Neuronal stem cell (in vitro differentiated cells): Measurements from ENCODE around the gene TTC24.

Experiments used
- DNase-seq: peaks from one replicate; pipeline ENCODE4 v3.0.0-alpha.2; 2013; ENCODE audit warnings: low spot score
- H2AFZ ChIP-seq: one replicate; pipeline ENCODE4 v1.6.1; 2013; ENCODE audit warnings: mild to moderate bottlenecking, low read length, inconsistent platforms
- H2AK5ac ChIP-seq: 2 replicates; pipeline ENCODE4 v1.6.1; 2013; ENCODE audit warnings: low read depth, mild to moderate bottlenecking, inconsistent platforms, low read length, moderate library complexity, mixed read lengths
- H2BK120ac ChIP-seq: 2 replicates; pipeline ENCODE4 v1.6.1; 2013; ENCODE audit warnings: low read depth, mild to moderate bottlenecking, inconsistent platforms, low read length, moderate library complexity, mixed read lengths
- H2BK12ac ChIP-seq: one replicate; pipeline ENCODE4 v1.6.1; 2013; ENCODE audit warnings: low read length, inconsistent platforms
- H2BK15ac ChIP-seq: 2 replicates; pipeline ENCODE4 v1.6.1; 2013; ENCODE audit warnings: mild to moderate bottlenecking, low read length, inconsistent platforms, mixed read lengths
- H2BK5ac ChIP-seq: one replicate; pipeline ENCODE4 v1.6.1; 2013; ENCODE audit warnings: inconsistent platforms, mild to moderate bottlenecking, low read length, moderate library complexity
- H3K14ac ChIP-seq: one replicate; pipeline ENCODE4 v1.6.1; 2013; ENCODE audit warnings: low read length, inconsistent platforms
- H3K18ac ChIP-seq: 2 replicates; pipeline ENCODE4 v1.6.1; 2013; ENCODE audit warnings: low read length, inconsistent platforms
- H3K23ac ChIP-seq: 2 replicates; pipeline ENCODE4 v1.6.1; 2013; ENCODE audit warnings: low read depth, mild to moderate bottlenecking, mixed read lengths, low read length, inconsistent platforms; ENCODE audit not compliant: poor library complexity
- H3K27ac ChIP-seq: replicated peaks from 3 replicates; pipeline ENCODE4 v1.5.1; 2013; ENCODE audit warnings: low read length, inconsistent platforms
- H3K27me3 ChIP-seq, 3 experiments: 2 replicates each; pipeline ENCODE4 v1.6.1; 2013; ENCODE audit warnings: low read length in 3 of 3, mild to moderate bottlenecking in 2 of 3, inconsistent platforms in 1 of 3, low read depth in 1 of 3, mixed read lengths in 1 of 3, moderate library complexity in 1 of 3; ENCODE audit not compliant: control insufficient read depth in 3 of 3, insufficient read depth in 3 of 3
- H3K36me3 ChIP-seq, 2 donors: replicated peaks in 1 of 2; 2 replicates each; pipeline ENCODE4 v1.6.1; 2013; ENCODE audit warnings: low read length in 2 of 2; ENCODE audit not compliant: control insufficient read depth in 2 of 2, insufficient read depth in 2 of 2
- H3K4ac ChIP-seq: 2 replicates; pipeline ENCODE4 v1.6.1; 2013; ENCODE audit warnings: inconsistent platforms, mild to moderate bottlenecking, low read length, moderate library complexity
- H3K4me1 ChIP-seq, 2 donors: 1 replicate in 1 of 2; 2 replicates in 1 of 2; pipeline ENCODE4 v1.6.1; 2013; ENCODE audit warnings: low read length in 2 of 2, low read depth in 1 of 2; ENCODE audit not compliant: control insufficient read depth in 2 of 2, insufficient read depth in 1 of 2
- H3K4me2 ChIP-seq: one replicate; pipeline ENCODE4 v1.6.1; 2013; ENCODE audit warnings: mild to moderate bottlenecking, low read length, inconsistent platforms; ENCODE audit not compliant: insufficient read depth, poor library complexity, severe bottlenecking
- H3K4me3 ChIP-seq, 2 donors: 2 replicates each; pipeline ENCODE4 v1.5.1; 2013; ENCODE audit warnings: low read length in 2 of 2, mild to moderate bottlenecking in 2 of 2, inconsistent platforms in 1 of 2, moderate library complexity in 1 of 2
- H3K79me1 ChIP-seq: one replicate; pipeline ENCODE4 v1.6.1; 2013; ENCODE audit warnings: low read depth, mild to moderate bottlenecking, inconsistent platforms, low read length, moderate library complexity
- H3K9ac ChIP-seq: one replicate; pipeline ENCODE4 v1.6.1; 2013; ENCODE audit warnings: mild to moderate bottlenecking, low read depth, low read length, inconsistent platforms; ENCODE audit not compliant: poor library complexity
- H3K9me3 ChIP-seq, 2 donors: replicated peaks in 1 of 2; 2 replicates each; pipeline versions ENCODE3 to v1.6.1; 2013; ENCODE audit warnings: low read length in 2 of 2, mild to moderate bottlenecking in 2 of 2, inconsistent platforms in 1 of 2, low read depth in 1 of 2, mixed read lengths in 1 of 2, moderate library complexity in 1 of 2; ENCODE audit not compliant: control insufficient read depth in 2 of 2, insufficient read depth in 1 of 2
- H4K8ac ChIP-seq: one replicate; pipeline ENCODE4 v1.6.1; 2013; ENCODE audit warnings: low read depth, mild to moderate bottlenecking, inconsistent platforms, low read length, moderate library complexity
- H4K91ac ChIP-seq: one replicate; pipeline ENCODE4 v1.6.1; 2013; ENCODE audit warnings: low read length, low read depth, mild to moderate bottlenecking, inconsistent platforms; ENCODE audit not compliant: poor library complexity
- WGBS, 2 donors: extraction: QIAGEN DNeasy Blood & Tissue Kit; methylation state at CpG; one replicate each; pipeline ENCODE4 v1.1.7; 2013; ENCODE audit warnings: missing lambda C conversion rate in 2 of 2, mixed read lengths in 1 of 2; ENCODE audit not compliant: insufficient read length in 2 of 2, insufficient replicate concordance in 1 of 2; ENCODE audit errors: extremely low coverage in 2 of 2; 5-methylcytosine and 5-hydroxymethylcytosine counted together

The TTC24 gene

DNA sequence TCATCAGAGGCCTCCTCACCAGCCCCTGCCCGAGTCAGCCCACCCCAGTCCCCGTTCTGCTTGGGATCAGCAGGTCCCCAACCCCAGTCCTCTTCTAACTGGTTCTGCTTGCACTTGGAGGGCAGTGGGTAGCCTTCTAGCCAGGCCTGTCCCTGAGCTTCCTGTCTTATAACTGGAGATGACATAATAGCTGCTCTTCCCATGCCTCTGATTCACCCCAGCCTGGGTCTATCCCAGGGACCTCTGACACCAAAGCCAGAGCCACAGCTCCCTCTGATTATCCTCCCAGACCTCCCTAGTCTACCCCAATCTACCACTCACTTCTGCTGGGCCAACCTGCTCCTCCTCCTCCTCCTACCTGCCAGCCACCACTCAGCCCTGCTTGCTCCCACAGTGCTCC lies 38.6 kb upstream of the TTC24 start:
- Histone ChIP-seq H3K4ac (no peak overlapping the region), H3K9ac (no peak overlapping the region), H3K9me3 (no peaks in the 10 kb centered on the region), H3K36me3 (peaks cover 46 to 97% of the 10 kb centered on the region in 2 donors), H3K27me3 (no peaks in the 10 kb centered on the region), H3K4me2 (no peak overlapping the region), H2AK5ac (no peak overlapping the region), H3K4me3 (no peak overlapping the region), H4K91ac (no peak overlapping the region), H3K4me1 (no peaks in the 10 kb centered on the region), H4K8ac (no peak overlapping the region), H2BK15ac (no peak overlapping the region), H2AFZ (no peak overlapping the region), H3K18ac (no peak overlapping the region), H2BK12ac (no peak overlapping the region), H3K14ac (no peak overlapping the region), H2BK120ac (no peak overlapping the region), H3K79me1 (no peaks in the 10 kb centered on the region), H3K23ac (no peak overlapping the region), H2BK5ac (no peak overlapping the region), H3K27ac (no peak overlapping the region)
- WGBS, 2 donors = no CpG with 5 or more reads among the region's 2 CpGs
- DNase-seq = no peak

GRCh38 chr1:156543066-156543465 lies 36.5 kb upstream of the TTC24 start:
- H4K8ac ChIP-seq = no peak overlapping the region
- H2BK5ac ChIP-seq = no peak overlapping the region
- no peaks in the 10 kb centered on the region for H3K4me1 ChIP-seq
- no peak for DNase-seq
- H3K4me2 ChIP-seq = no peak overlapping the region
- no peak overlapping the region for H2BK12ac ChIP-seq
- no peak overlapping the region for H3K18ac ChIP-seq
- no peaks in the 10 kb centered on the region for H3K79me1 ChIP-seq
- no peak overlapping the region for H3K4ac ChIP-seq
- no peak overlapping the region for H3K14ac ChIP-seq
- no peaks in the 10 kb centered on the region for H3K9me3 ChIP-seq
- no peak overlapping the region for H3K27ac ChIP-seq
- peak overlapping the region in 1 of 2 donors; percentile 4 for H3K4me3 ChIP-seq
- H3K27me3 ChIP-seq = no peaks in the 10 kb centered on the region
- H2AFZ ChIP-seq = no peak overlapping the region
- no peak overlapping the region for H3K9ac ChIP-seq
- H4K91ac ChIP-seq = no peak overlapping the region
- H2BK120ac ChIP-seq = no peak overlapping the region
- no peak overlapping the region for H2AK5ac ChIP-seq
- H3K23ac ChIP-seq = no peak overlapping the region
- no peak overlapping the region for H2BK15ac ChIP-seq
- WGBS, 2 donors = no CpG with 5 or more reads among the region's 1 CpG
- peaks cover 52 to 99% of the 10 kb centered on the region in 2 donors for H3K36me3 ChIP-seq

- H3K27ac ChIP-seq = no peak overlapping the region
- no peaks in the 10 kb centered on the region for H3K4me1 ChIP-seq
- peaks cover 47 to 98% of the 10 kb centered on the region in 2 donors for H3K36me3 ChIP-seq
- no peak overlapping the region for H4K8ac ChIP-seq
- no peak overlapping the region for H3K23ac ChIP-seq
- H3K9me3 ChIP-seq = no peaks in the 10 kb centered on the region
- H2AFZ ChIP-seq = no peak overlapping the region
- H3K27me3 ChIP-seq = no peaks in the 10 kb centered on the region
- H3K9ac ChIP-seq = no peak overlapping the region
- H4K91ac ChIP-seq = no peak overlapping the region
- no peak overlapping the region for H2BK5ac ChIP-seq
- no peak overlapping the region for H3K4me2 ChIP-seq
- H2BK15ac ChIP-seq = no peak overlapping the region
- DNase-seq = no peak
- no peak overlapping the region for H2BK12ac ChIP-seq
- H3K4me3 ChIP-seq = no peak overlapping the region
- no peak overlapping the region for H3K18ac ChIP-seq
- no peak overlapping the region for H3K14ac ChIP-seq
- no CpG with 5 or more reads among the region's 3 CpGs for WGBS, 2 donors
- no peak overlapping the region for H2AK5ac ChIP-seq
- no peak overlapping the region for H3K4ac ChIP-seq
- H3K79me1 ChIP-seq = no peaks in the 10 kb centered on the region
- no peak overlapping the region for H2BK120ac ChIP-seq
These were observed 34.9 kb upstream of the TTC24 start for GRCh38 chr1:156544592-156545102.

- WGBS, 2 donors = no CpG with 5 or more reads among the region's 3 CpGs
- Histone ChIP-seq H3K4me1 (no peaks in the 10 kb centered on the region), H2BK120ac (no peak overlapping the region), H4K8ac (no peak overlapping the region), H2AFZ (no peak overlapping the region), H3K4me3 (no peak overlapping the region), H3K9ac (no peak overlapping the region), H2AK5ac (no peak overlapping the region), H2BK15ac (no peak overlapping the region), H3K27me3 (no peaks in the 10 kb centered on the region), H4K91ac (no peak overlapping the region), H3K27ac (no peak overlapping the region), H2BK12ac (no peak overlapping the region), H3K79me1 (no peaks in the 10 kb centered on the region), H3K4ac (no peak overlapping the region), H3K18ac (no peak overlapping the region), H3K14ac (no peak overlapping the region), H3K36me3 (peaks cover 44 to 98% of the 10 kb centered on the region in 2 donors), H3K4me2 (no peak overlapping the region), H3K9me3 (no peaks in the 10 kb centered on the region), H2BK5ac (no peak overlapping the region), H3K23ac (no peak overlapping the region)
- no peak for DNase-seq
These were observed 33.3 kb upstream of the TTC24 start for GRCh38 chr1:156546267-156546666.
